WTC11 (cell line): ENCODE measurements around the gene MAEA. TPM values are rescaled to one million over a fixed set of nuclear protein-coding genes. Genes with fewer than 3 reads are reported as not detected.
"Not testable (repeated sequence)": the region's sequence is repeated elsewhere in the genome, so short reads cannot be mapped to it uniquely, and the experiment has no call there.

ENCODE experiments used
- ATAC-seq: fragments of 200-7000 bp; cut with Tn5 transposase; 2 replicates; pipeline ENCODE4 v1.10.0; 2021; ENCODE audit warnings: mild to moderate bottlenecking, moderate library complexity
- CTCF ChIA-PET: fragments of 300-600 bp; sonication (Branson Sonifier 250); formaldehyde crosslinking; loops from one replicate; lab custom pipeline; 2021; ENCODE audit warnings: antibody characterized with exemption; lab: Charles Lee
- POLR2A ChIA-PET: fragments of 350-600 bp; sonication (Branson Sonifier 250); formaldehyde crosslinking; loops from one replicate; lab custom pipeline; 2021; ENCODE audit warnings: antibody characterized with exemption; lab: Charles Lee
- DNase-seq: peaks from one replicate; pipeline ENCODE4 v3.0.0; 2021; ENCODE audit warnings: low spot score
- H3K27ac Mint-ChIP-seq: 2 replicates; pipeline ENCODE4 v1.8.0; 2021; ENCODE audit warnings: mixed read lengths
- H3K27me3 Mint-ChIP-seq: 2 replicates; pipeline ENCODE4 v1.8.0; 2021; ENCODE audit warnings: low read depth, mild to moderate bottlenecking, moderate library complexity, mixed read lengths
- H3K36me3 Mint-ChIP-seq: 2 replicates; pipeline ENCODE4 v1.8.0; 2021; ENCODE audit warnings: mixed read lengths
- H3K4me1 Mint-ChIP-seq: 2 replicates; pipeline ENCODE4 v1.8.0; 2022; ENCODE audit warnings: mixed read lengths
- H3K4me3 Mint-ChIP-seq: 2 replicates; pipeline ENCODE4 v1.8.0; 2021; ENCODE audit warnings: mild to moderate bottlenecking, moderate library complexity, mixed read lengths
- H3K9me3 Mint-ChIP-seq: 2 replicates; pipeline ENCODE4 v1.8.0; 2021; ENCODE audit warnings: mixed read lengths
- CREM ChIP-seq: sonication (generic); formaldehyde crosslinking; IDR thresholded peaks from 2 replicates; pipeline ENCODE4 v1.8.1; 2022; ENCODE audit warnings: mild to moderate bottlenecking, missing genetic modification reagents, moderate library complexity
- E2F1 ChIP-seq: sonication (generic); formaldehyde crosslinking; IDR thresholded peaks from 2 replicates; pipeline ENCODE4 v1.8.0; 2022; ENCODE audit warnings: mild to moderate bottlenecking, missing genetic modification reagents
- ELF4 ChIP-seq: sonication (generic); formaldehyde crosslinking; IDR thresholded peaks from 2 replicates; pipeline ENCODE4 v1.8.1; 2022; ENCODE audit warnings: low read depth, mild to moderate bottlenecking, moderate library complexity, missing genetic modification reagents
- EMX1 ChIP-seq: fragments of 250-450 bp; sonication (Bioruptor Pico); IDR thresholded peaks from 2 replicates; pipeline ENCODE4 v1.8.0; 2021; ENCODE audit warnings: mild to moderate bottlenecking
- FOXP1 ChIP-seq: sonication (generic); formaldehyde crosslinking; IDR thresholded peaks from 2 replicates; pipeline ENCODE4 v1.8.0; 2022; ENCODE audit warnings: missing genetic modification reagents, mild to moderate bottlenecking, moderate library complexity, borderline replicate concordance
- FOXP4 ChIP-seq: sonication (generic); formaldehyde crosslinking; IDR thresholded peaks from 2 replicates; pipeline ENCODE4 v1.8.0; 2022; ENCODE audit warnings: mild to moderate bottlenecking, missing genetic modification reagents
- GRHL2 ChIP-seq: fragments of 250-450 bp; sonication (Bioruptor Pico); IDR thresholded peaks from 2 replicates; pipeline ENCODE4 v1.8.0; 2022; ENCODE audit warnings: mild to moderate bottlenecking, moderate library complexity; ENCODE audit not compliant: insufficient replicate concordance, severe bottlenecking
- IRF1 ChIP-seq: sonication (generic); formaldehyde crosslinking; IDR thresholded peaks from 2 replicates; pipeline ENCODE4 v1.8.0; 2023; ENCODE audit warnings: missing genetic modification reagents
- IRF2 ChIP-seq: sonication (generic); formaldehyde crosslinking; IDR thresholded peaks from 2 replicates; pipeline ENCODE4 v1.8.0; 2022; ENCODE audit warnings: low read depth, missing genetic modification reagents, borderline replicate concordance
- NFE2L1 ChIP-seq: sonication (generic); formaldehyde crosslinking; IDR thresholded peaks from 2 replicates; pipeline ENCODE4 v1.8.1; 2023; ENCODE audit warnings: missing genetic modification reagents
- NFYB ChIP-seq: sonication (generic); formaldehyde crosslinking; conservative IDR thresholded peaks from 2 replicates; pipeline ENCODE4 v1.8.0; 2022; ENCODE audit warnings: low read depth, missing genetic modification reagents
- OVOL2 ChIP-seq: fragments of 250-450 bp; sonication (Bioruptor Pico); IDR thresholded peaks from 2 replicates; pipeline ENCODE4 v1.9.0; 2021; ENCODE audit warnings: mild to moderate bottlenecking, borderline replicate concordance
- PRRX2 ChIP-seq: fragments of 250-450 bp; sonication (Bioruptor Pico); IDR thresholded peaks from 2 replicates; pipeline ENCODE4 v1.8.0; 2021; ENCODE audit warnings: mild to moderate bottlenecking
- TEAD1 ChIP-seq: sonication (generic); formaldehyde crosslinking; IDR thresholded peaks from 2 replicates; pipeline ENCODE4 v1.8.0; 2022; ENCODE audit warnings: mild to moderate bottlenecking, missing genetic modification reagents
- USF2 ChIP-seq: sonication (generic); formaldehyde crosslinking; IDR thresholded peaks from 2 replicates; pipeline ENCODE4 v1.8.1; 2023; ENCODE audit warnings: mild to moderate bottlenecking, missing genetic modification reagents, moderate library complexity
- ZNF281 ChIP-seq: sonication (generic); formaldehyde crosslinking; IDR thresholded peaks from 2 replicates; pipeline ENCODE4 v1.8.0; 2023; ENCODE audit warnings: mild to moderate bottlenecking, missing genetic modification reagents
- ZNF396 ChIP-seq: fragments of 250-450 bp; sonication (Bioruptor Pico); IDR thresholded peaks from 2 replicates; pipeline ENCODE4 v1.8.0; 2021; ENCODE audit warnings: mild to moderate bottlenecking, moderate library complexity, borderline replicate concordance
- ZNF416 ChIP-seq: fragments of 250-450 bp; sonication (Bioruptor Pico); IDR thresholded peaks from 2 replicates; pipeline ENCODE4 v1.9.0; 2021; ENCODE audit warnings: mild to moderate bottlenecking, inconsistent platforms
- total RNA-seq: library from RNA; stranded (reverse); gene quantifications from 3 replicates; pipeline ENCODE4 v1.2.3, GENCODE V29; 2021
- TF ChIP-seq, protein P1 (sequence below): sonication (generic); formaldehyde crosslinking; IDR thresholded peaks from 2 replicates; pipeline ENCODE4 v1.8.1; 2023; ENCODE audit warnings: mild to moderate bottlenecking, moderate library complexity, missing genetic modification reagents
- TF ChIP-seq, protein P2 (sequence below): fragments of 250-450 bp; sonication (Bioruptor Pico); conservative IDR thresholded peaks from 2 replicates; pipeline ENCODE4 v1.9.0; 2021; ENCODE audit warnings: mild to moderate bottlenecking

Gene MAEA
- total RNA-seq, 1 experiment from 2014 or later: 86.9 TPM

DNA sequence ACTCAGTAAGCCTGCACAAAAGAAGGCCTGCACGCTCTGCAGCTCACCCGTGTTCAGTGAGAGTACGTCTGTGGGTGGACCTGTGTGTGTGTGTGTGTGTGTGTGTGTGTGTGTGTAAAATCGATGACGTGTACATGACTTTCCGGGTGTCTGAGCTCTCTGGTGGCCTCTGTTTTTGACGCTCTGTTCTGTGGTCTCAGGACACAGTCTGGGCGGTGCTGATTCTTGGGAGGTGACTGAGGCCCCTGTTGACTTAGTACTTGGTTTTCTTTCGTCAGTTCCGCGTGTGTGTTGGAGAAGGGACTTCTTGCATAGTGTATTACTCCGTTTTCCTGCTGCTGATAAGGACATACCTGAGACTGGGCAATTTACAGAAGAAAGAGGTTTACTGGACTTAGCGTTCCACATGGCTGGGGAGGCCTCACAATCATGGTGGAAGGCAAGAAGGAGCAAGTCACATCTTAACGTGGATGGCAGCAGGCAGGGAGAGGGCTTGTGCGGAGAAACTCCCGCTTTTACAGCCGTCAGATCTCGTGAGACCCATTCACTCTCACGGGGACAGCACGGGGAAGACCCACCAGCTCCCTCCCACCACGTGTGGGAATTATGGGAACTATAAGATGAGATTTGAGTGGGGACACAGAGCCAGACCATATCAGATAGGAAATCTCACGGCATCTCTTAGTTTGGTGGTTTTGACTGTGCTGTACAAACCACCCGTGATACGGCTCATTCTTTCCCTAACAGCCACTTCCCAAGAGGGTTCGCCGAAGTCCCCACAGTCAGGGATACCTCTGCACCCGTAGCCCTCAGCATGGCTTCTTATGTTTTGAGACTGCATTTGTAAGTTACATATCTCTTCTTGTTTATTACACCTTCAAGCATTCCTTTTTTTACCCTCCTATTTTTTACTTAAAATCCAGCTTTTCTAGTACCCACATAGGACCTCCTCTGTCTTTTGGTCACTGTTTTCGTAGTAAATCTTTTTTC, 81.8 kb downstream of the MAEA start:
- ATAC-seq (no peak), DNase-seq (no peak)
- TF ChIP-seq FOXP1 (CRISPR knock-in tag): no peak
- TF ChIP-seq CREM (CRISPR knock-in tag): no peak
- TF ChIP-seq OVOL2 (CRISPR knock-in tag): no peak
- no peak for TF ChIP-seq FOXP4 (CRISPR knock-in tag)
- no peak for TF ChIP-seq NFYB
- TF ChIP-seq, protein P1, sequence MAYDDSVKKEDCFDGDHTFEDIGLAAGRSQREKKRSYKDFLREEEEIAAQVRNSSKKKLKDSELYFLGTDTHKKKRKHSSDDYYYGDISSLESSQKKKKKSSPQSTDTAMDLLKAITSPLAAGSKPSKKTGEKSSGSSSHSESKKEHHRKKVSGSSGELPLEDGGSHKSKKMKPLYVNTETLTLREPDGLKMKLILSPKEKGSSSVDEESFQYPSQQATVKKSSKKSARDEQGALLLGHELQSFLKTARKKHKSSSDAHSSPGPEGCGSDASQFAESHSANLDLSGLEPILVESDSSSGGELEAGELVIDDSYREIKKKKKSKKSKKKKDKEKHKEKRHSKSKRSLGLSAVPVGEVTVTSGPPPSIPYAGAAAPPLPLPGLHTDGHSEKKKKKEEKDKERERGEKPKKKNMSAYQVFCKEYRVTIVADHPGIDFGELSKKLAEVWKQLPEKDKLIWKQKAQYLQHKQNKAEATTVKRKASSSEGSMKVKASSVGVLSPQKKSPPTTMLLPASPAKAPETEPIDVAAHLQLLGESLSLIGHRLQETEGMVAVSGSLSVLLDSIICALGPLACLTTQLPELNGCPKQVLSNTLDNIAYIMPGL (CRISPR knock-in tag): no peak
- no peak for TF ChIP-seq NFE2L1 (CRISPR knock-in tag)
- TF ChIP-seq PRRX2 (CRISPR knock-in tag): no peak
- TF ChIP-seq TEAD1 (CRISPR knock-in tag): no peak
- TF ChIP-seq USF2: no peak
- TF ChIP-seq, protein P2, sequence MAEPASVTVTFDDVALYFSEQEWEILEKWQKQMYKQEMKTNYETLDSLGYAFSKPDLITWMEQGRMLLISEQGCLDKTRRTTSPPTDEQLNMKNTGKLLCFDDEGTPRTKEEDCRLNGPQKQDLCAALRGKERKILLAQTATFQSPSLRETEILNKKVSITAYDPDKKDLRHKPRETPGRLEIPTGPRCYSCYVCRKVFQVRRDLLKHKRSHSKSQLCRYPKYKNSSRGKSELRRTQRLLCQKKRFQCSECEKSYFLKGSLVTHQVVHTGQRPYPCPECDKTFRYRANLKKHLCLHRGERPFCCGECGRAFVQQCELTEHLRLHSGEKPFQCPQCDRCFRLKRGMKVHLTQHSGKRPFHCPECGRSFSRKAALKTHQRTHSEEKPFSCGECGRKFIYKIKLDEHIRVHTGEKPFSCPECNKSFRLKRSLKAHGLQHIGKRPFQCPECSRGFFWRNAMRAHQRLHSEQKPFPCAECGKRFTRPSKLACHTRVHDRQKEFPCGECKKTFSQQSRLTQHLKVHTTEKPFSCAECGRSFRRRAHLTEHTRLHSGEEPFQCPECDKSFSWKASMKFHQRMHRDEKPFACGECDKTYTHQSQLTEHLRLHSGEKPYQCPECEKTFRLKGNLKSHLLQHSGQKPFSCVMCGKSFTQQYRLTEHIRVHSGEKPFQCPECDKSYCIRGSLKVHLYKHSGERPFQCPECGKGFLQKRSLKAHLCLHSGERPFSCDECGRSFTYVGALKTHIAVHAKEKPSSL (CRISPR knock-in tag): no peak
- TF ChIP-seq GRHL2: no peak
- TF ChIP-seq ZNF416: no peak
- no peak for TF ChIP-seq EMX1
- TF ChIP-seq ZNF281 (CRISPR knock-in tag): no peak
- no peak for TF ChIP-seq IRF2
- TF ChIP-seq IRF1 (CRISPR knock-in tag): no peak
- TF ChIP-seq E2F1 (CRISPR knock-in tag): no peak
- no peak for TF ChIP-seq ZNF396 (CRISPR knock-in tag)
- no peak for TF ChIP-seq ELF4 (CRISPR knock-in tag)
- H3K27ac Mint-ChIP-seq: peak overlapping the region; percentile 53
- no peak overlapping the region for H3K4me3 Mint-ChIP-seq
- ChIA-PET CTCF (interaction anchor here (0.6 to 1.0 kb wide), 2 partner anchors 16 to 1858 kb away, joined by 3 to 4 read pairs; no protein-coding TSS in a partner anchor), POLR2A (no interaction called here)
- no peaks in the 10 kb centered on the region for H3K4me1 Mint-ChIP-seq
- peaks cover 14% of the 10 kb centered on the region; the same call in 1 of the 2 replicates for H3K36me3 Mint-ChIP-seq
- no peaks in the 10 kb centered on the region; the same call in 1 of the 2 replicates for H3K27me3 Mint-ChIP-seq
- H3K9me3 Mint-ChIP-seq: no peaks in the 10 kb centered on the region

DNA sequence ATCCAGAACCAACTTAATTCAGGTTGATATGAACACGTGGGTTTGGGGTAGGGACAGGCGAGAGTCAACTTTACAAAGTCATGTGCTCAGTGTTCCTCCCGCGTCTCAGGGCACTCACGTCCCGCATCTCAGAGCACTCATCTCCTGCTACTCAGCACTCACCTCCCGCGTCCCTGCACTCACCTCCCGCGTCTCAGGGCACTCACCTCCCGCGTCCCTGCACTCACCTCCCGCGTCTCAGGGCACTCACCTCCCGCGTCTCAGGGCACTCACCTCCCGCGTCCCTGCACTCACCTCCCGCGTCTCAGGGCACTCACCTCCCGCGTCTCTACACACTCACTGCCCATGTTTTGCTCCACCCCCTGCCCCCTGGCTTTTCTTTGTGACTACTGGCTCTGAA, 82.9 kb downstream of the MAEA start:
- H3K27ac Mint-ChIP-seq, ATAC-seq, CTCF ChIA-PET, H3K4me1 Mint-ChIP-seq, H3K9me3 Mint-ChIP-seq, DNase-seq, H3K27me3 Mint-ChIP-seq, POLR2A ChIA-PET, H3K4me3 Mint-ChIP-seq: not testable (repeated sequence)
- peaks cover 14% of the 10 kb centered on the region; the same call in 1 of the 2 replicates for H3K36me3 Mint-ChIP-seq
